Dermis microvascular lymphatic vessel endothelial cell (primary cell): Measurements from ENCODE around the gene TMEM115. TPM values are rescaled to one million over a fixed set of nuclear protein-coding genes. Genes with fewer than 3 reads are reported as not detected.

Experiments
- DNase-seq, 2 donors: peaks; one replicate each; pipeline versions ENCODE4 v3.0.0 to v3.0.0-alpha.2; 2010; ENCODE audit warnings: low read depth in 2 of 2
- total RNA-seq: library from RNA; depleted of rRNA; stranded (reverse); fragments of >200 nt; gene quantifications from 2 replicates; pipeline ENCODE4 v1.2.1, GENCODE V29; 2014

Gene TMEM115
- total RNA-seq, 1 donor from 2014 or later: 27.0 TPM

GRCh38 chr3:50334339-50335075 is 24.8 kb downstream of the TMEM115 start:
- peak in 1 of 2 donors; percentile 65 for DNase-seq

- peak in 1 of 2 donors; percentile 88 for DNase-seq
Observed at GRCh38 chr3:50333744-50334328, 25.5 kb downstream of the TMEM115 start.

GRCh38 chr3:50331364-50331907 is 27.9 kb downstream of the TMEM115 start:
- DNase-seq: no peak

GRCh38 chr3:50330330-50330729 is 29.0 kb downstream of the TMEM115 start:
- no peak for DNase-seq

GRCh38 chr3:50327943-50328691 is 31.2 kb downstream of the TMEM115 start, which contains the start of gene TUSC2:
TSS of gene TUSC2 (minus strand) at chr3:50328223. CDS start at chr3:50328099, 124 bp downstream.
- peak; percentile 93 to 98 for DNase-seq

- DNase-seq: no peak
Observed at GRCh38 chr3:50327129-50327528, 32.2 kb downstream of the TMEM115 start.

- DNase-seq: no peak
Observed at GRCh38 chr3:50326182-50326541, 33.2 kb downstream of the TMEM115 start.

- DNase-seq: no peak
Observed at GRCh38 chr3:50325497-50326181, 33.7 kb downstream of the TMEM115 start.

GRCh38 chr3:50325113-50325480 is 34.2 kb downstream of the TMEM115 start:
- DNase-seq: no peak

GRCh38 chr3:50324351-50325112 is 34.8 kb downstream of the TMEM115 start:
- peak; percentile 83 to 87 for DNase-seq

- peak; percentile 95 to 96 for DNase-seq
Observed at GRCh38 chr3:50323614-50324199, 35.6 kb downstream of the TMEM115 start.

GRCh38 chr3:50323092-50323600 is 36.2 kb downstream of the TMEM115 start:
- DNase-seq: peak; percentile 90 to 98

GRCh38 chr3:50322386-50323091 is 36.8 kb downstream of the TMEM115 start, which contains the start of gene HYAL2:
TSS of gene HYAL2 (minus strand) at chr3:50322745. CDS start at chr3:50320489, 2,256 bp downstream.
- peak; percentile 85 to 86 for DNase-seq

GRCh38 chr3:50322115-50322385 is 37.3 kb downstream of the TMEM115 start:
- DNase-seq: no peak

GRCh38 chr3:50321336-50322114 is 37.8 kb downstream of the TMEM115 start:
- peak; percentile 70 to 91 for DNase-seq

GRCh38 chr3:50320853-50321335 is 38.4 kb downstream of the TMEM115 start:
- peak in 1 of 2 donors; percentile 76 for DNase-seq

GRCh38 chr3:50319894-50320625 is 39.3 kb downstream of the TMEM115 start:
- peak in 1 of 2 donors; percentile 60 for DNase-seq
